Body of pancreas (tissue), 4 donors: ENCODE results near the gene FAS. TPM values are rescaled to one million over a fixed set of nuclear protein-coding genes. Genes with fewer than 3 reads are reported as not detected.

Experiments
- ATAC-seq: fragments of 150-250 bp; one replicate; pipeline ENCODE4 v1.9.1; 2016
- DNase-seq, 4 donors: peaks; one replicate each; pipeline ENCODE4 v3.0.0-alpha.2; 2019
- H3K27ac ChIP-seq, 4 donors: fragments of 200-600 bp; sonication (generic); 1 replicate in 3 of 4; 2 replicates in 1 of 4; pipeline versions ENCODE4 v1.5.1 to v1.6.1; 2016 to 2019; ENCODE audit warnings: mild to moderate bottlenecking in 1 of 4, mixed read lengths in 1 of 4, moderate library complexity in 1 of 4
- H3K27me3 ChIP-seq, 2 donors: fragments of 200-600 bp; sonication (generic); one replicate each; pipeline ENCODE4 v1.6.0; 2016; ENCODE audit warnings: mild to moderate bottlenecking in 1 of 2
- H3K36me3 ChIP-seq, 2 donors: fragments of 200-600 bp; sonication (generic); replicated peaks in 1 of 2; 2 replicates each; pipeline ENCODE4 v1.5.1; 2016; ENCODE audit warnings: low read depth in 2 of 2; ENCODE audit not compliant: insufficient read depth in 1 of 2
- H3K4me1 ChIP-seq: fragments of 200-600 bp; sonication (generic); one replicate; pipeline ENCODE4 v1.6.0; 2016
- H3K4me3 ChIP-seq, 2 donors: fragments of 200-600 bp; sonication (generic); 1 replicate in 1 of 2; 2 replicates in 1 of 2; pipeline ENCODE4 v1.5.1; 2016 to 2019
- H3K9me3 ChIP-seq, 3 donors: fragments of 200-600 bp; sonication (generic); 1 replicate in 2 of 3; 2 replicates in 1 of 3; pipeline ENCODE4 v1.5.1; 2016
- POLR2A ChIP-seq, 3 donors: fragments of 450-650 bp; IDR thresholded peaks; one replicate each; pipeline ENCODE4 v1.6.1; 2016; ENCODE audit warnings: antibody characterized with exemption in 3 of 3, mild to moderate bottlenecking in 2 of 3
- WGBS, 2 donors: methylation state at CpG; one replicate each; pipeline ENCODE4 v1.1.5; 2017; 5-methylcytosine and 5-hydroxymethylcytosine counted together
- intact Hi-C: fragments of 100-400 bp; cut with DNase I; formaldehyde crosslinking; loops from one replicate; pipeline ENCODE4 v1.15.1; 2023
- microRNA-seq, 2 donors: library from miRNA; unstranded; fragments of <30 nt; microRNA quantifications; one replicate each; pipeline ENCODE4, GENCODE V29; 2016; ENCODE audit warnings: borderline number of aligned reads in 2 of 2, borderline replicate concordance in 2 of 2
- small RNA-seq: library from RNA; depleted of rRNA; stranded (forward); fragments of <200 nt; gene quantifications from one replicate; pipeline ENCODE3, GENCODE V24; 2016
- total RNA-seq, 2 donors: library from RNA; depleted of rRNA; stranded (reverse); fragments of >200 nt; gene quantifications; one replicate each; pipeline ENCODE4 v1.1.0, GENCODE V29; 2016
- TF ChIP-seq, protein P1 (sequence below), 7 experiments: fragments of 450-650 bp in 4 of 7; fragments of 200-600 bp in 3 of 7; sonication (generic) in 3 of 7; IDR thresholded peaks; one replicate each; pipeline ENCODE4 v1.5.1; 2016 to 2019; ENCODE audit warnings: antibody characterized with exemption in 7 of 7

The FAS gene
- total RNA-seq, 2 donors from 2014 or later: 13.7 to 22.1 TPM

DNA sequence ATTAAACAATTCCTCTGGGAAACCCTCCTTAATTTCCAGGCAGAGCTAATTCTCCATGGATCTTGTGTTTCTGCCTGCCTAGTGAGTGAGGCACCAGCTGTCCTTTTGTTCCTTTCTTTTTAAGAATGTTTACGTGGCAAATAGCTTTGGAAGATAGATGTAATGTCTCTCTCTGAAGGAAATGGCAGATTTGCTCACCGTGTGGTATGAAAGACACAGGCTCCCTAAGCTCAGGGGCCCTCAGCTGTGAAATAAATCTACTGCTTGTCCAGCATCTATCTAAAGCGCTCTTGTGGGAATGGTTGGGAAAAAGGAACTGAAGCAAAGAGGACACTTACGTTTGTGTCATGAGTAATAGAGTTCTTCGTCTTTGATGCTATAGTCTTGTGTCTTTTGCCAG lies 64.6 kb downstream of the FAS start:
- Histone ChIP-seq H3K36me3 (no peaks in the 10 kb centered on the region), H3K27me3 (no peaks in the 10 kb centered on the region), H3K4me1 (no peaks in the 10 kb centered on the region), H3K4me3 (no peak overlapping the region), H3K27ac (no peak overlapping the region), H3K9me3 (no peaks in the 10 kb centered on the region)
- ATAC-seq (no peak), DNase-seq (no peak)
- no peak for TF ChIP-seq POLR2A (IDR thresholded peaks at IDR 0.05)
- TF ChIP-seq, protein P1, sequence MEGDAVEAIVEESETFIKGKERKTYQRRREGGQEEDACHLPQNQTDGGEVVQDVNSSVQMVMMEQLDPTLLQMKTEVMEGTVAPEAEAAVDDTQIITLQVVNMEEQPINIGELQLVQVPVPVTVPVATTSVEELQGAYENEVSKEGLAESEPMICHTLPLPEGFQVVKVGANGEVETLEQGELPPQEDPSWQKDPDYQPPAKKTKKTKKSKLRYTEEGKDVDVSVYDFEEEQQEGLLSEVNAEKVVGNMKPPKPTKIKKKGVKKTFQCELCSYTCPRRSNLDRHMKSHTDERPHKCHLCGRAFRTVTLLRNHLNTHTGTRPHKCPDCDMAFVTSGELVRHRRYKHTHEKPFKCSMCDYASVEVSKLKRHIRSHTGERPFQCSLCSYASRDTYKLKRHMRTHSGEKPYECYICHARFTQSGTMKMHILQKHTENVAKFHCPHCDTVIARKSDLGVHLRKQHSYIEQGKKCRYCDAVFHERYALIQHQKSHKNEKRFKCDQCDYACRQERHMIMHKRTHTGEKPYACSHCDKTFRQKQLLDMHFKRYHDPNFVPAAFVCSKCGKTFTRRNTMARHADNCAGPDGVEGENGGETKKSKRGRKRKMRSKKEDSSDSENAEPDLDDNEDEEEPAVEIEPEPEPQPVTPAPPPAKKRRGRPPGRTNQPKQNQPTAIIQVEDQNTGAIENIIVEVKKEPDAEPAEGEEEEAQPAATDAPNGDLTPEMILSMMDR (IDR thresholded peaks at IDR 0.05): no peak
- WGBS, 2 donors: 76 to 86% methylated on average over 5 of the region's 5 CpGs
- intact Hi-C loops: no loop called here

DNA sequence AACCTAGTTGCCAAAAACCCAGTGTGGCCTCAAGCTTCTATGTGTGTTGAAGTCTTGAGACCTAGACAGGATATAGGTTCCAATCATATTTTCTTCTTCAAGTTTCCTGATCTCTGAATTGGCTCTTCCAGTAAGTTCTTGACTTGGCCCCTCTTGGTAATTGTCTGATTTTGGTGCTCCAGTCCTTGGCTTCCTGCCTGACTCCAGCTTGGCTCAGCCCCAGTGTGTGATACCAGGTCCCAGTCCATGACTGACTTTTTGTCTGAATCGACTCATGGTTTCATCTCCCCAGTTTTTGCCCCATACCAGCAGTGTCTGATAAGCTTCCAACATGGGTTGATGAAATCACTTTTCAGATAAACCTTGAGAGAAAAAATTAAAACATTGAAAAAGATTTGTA lies 72.3 kb downstream of the FAS start:
- 10 to 22% methylated on average over 1 of the region's 1 CpG for WGBS, 2 donors
- intact Hi-C loops: no loop called here
- no peak overlapping the region for H3K4me3 ChIP-seq
- H3K36me3 ChIP-seq: no peaks in the 10 kb centered on the region
- H3K27me3 ChIP-seq: no peaks in the 10 kb centered on the region
- no peak overlapping the region for H3K27ac ChIP-seq
- no peaks in the 10 kb centered on the region for H3K9me3 ChIP-seq
- DNase-seq (peak in 2 of 4 donors; percentile 20 to 47), ATAC-seq (no peak)
- peaks cover 3% of the 10 kb centered on the region for H3K4me1 ChIP-seq
- TF ChIP-seq, protein P1 (IDR thresholded peaks at IDR 0.05): no peak
- TF ChIP-seq POLR2A (IDR thresholded peaks at IDR 0.05): no peak

DNA sequence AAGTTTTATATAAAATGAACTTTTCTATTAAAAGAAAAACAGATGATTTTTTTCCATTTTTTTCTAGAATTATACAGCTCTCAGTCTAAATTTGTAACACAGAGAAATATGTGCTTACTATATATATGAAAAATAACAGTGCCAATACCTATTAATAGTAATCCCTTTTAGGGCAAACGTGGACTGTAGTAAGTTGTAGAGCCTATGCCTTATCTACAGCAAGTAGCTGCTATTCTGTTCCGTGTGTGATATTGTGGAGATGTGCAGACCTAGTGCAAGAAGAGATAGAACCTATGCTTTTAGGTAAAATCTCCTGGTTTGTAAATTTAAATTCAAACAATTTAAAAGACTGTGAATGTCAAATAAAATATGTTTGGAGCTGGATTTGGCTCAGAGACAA lies 72.9 kb downstream of the FAS start:
- no peak for ATAC-seq
- 42 to 60% methylated on average over 2 of the region's 2 CpGs for WGBS, 2 donors
- Histone ChIP-seq H3K27me3 (no peaks in the 10 kb centered on the region), H3K9me3 (no peaks in the 10 kb centered on the region), H3K27ac (no peak overlapping the region), H3K4me3 (no peak overlapping the region), H3K36me3 (no peaks in the 10 kb centered on the region), H3K4me1 (peaks cover 3% of the 10 kb centered on the region)
- no peak for DNase-seq
- no peak for TF ChIP-seq POLR2A (IDR thresholded peaks at IDR 0.05)
- TF ChIP-seq, protein P1 (IDR thresholded peaks at IDR 0.05): no peak
- intact Hi-C loops: no loop called here

DNA sequence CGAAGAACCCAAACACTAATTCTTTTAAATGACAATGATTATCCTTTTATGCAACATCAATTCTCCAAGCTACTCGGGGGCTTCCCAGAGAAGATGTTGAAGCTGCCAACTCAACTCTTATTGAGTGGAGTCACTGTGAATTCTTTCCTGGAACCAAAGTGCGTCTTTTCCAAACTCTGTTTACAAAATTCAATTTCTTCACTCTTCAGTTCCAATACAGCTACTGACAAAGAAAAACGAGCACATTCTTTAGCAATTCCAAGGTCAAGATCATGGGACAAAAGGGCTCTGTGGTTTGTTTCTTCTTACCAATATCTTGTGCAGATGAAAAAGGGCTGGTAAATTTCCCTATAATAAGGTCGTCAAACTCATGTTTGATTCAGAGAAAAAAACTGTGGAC lies 74.2 kb downstream of the FAS start:
- no peak for ATAC-seq
- no peak overlapping the region for H3K27ac ChIP-seq

More for the DNA sequence above, 74.2 kb downstream of the FAS start:
- TF ChIP-seq POLR2A (IDR thresholded peaks at IDR 0.05): no peak
- no peaks in the 10 kb centered on the region for H3K27me3 ChIP-seq
- H3K4me3 ChIP-seq: no peak overlapping the region
- peaks cover 3% of the 10 kb centered on the region for H3K4me1 ChIP-seq
- 52 to 58% methylated on average over 5 of the region's 5 CpGs for WGBS, 2 donors
- no peaks in the 10 kb centered on the region for H3K9me3 ChIP-seq
- no peaks in the 10 kb centered on the region for H3K36me3 ChIP-seq
- intact Hi-C loops: no loop called here
- peak in 1 of 4 donors; percentile 11 for DNase-seq

Small RNA genes lying within 50 kb of the gene (microRNA-seq; reads per million reads assigned to microRNA genes)
- gene MIR4679-1 (0 reads per million in 2 donors), gene MIR4679-2 (0 reads per million in 2 donors)

Small RNA genes lying within 50 kb of the gene (small RNA-seq; reads per million reads assigned to genes)
- gene MIR4679-2: not detected
- gene RF02116: not detected

Other genes with a start within 250 kb of the FAS start
- not detected for gene LIPN, start 230.8 kb upstream of the FAS start, total RNA-seq
- not detected for gene LIPM, start 188.1 kb upstream of the FAS start, total RNA-seq
- 10 to 100 TPM in 1 of 2 donors, 1 to 10 TPM in 1; 5.9 to 13.5 TPM for gene ANKRD22, start 139.0 kb upstream of the FAS start, total RNA-seq
- 10 to 100 TPM; 10.1 to 26.7 TPM for gene STAMBPL1, start 110.6 kb upstream of the FAS start, total RNA-seq
- 100 to 1,000 TPM in 1 of 2 donors, 10 to 100 TPM in 1; 41.5 to 136 TPM for gene ACTA2, start 38.0 kb upstream of the FAS start, total RNA-seq
- 1 to 10 TPM; 1.0 to 2.0 TPM for gene CH25H, start 216.5 kb downstream of the FAS start, total RNA-seq